Measurements from ENCODE around the gene DCAF8L1.
"Not testable (repeated sequence)": the region's sequence is repeated elsewhere in the genome, so short reads cannot be mapped to it uniquely, and the experiment has no call there.

DCAF8L1 gene

GRCh38 chrX:27981349-27981748 lies at the start of gene DCAF8L1:
Gene DCAF8L1, minus strand, starts transcription at chrX:27981449. Its CDS starts 115 bp downstream, at chrX:27981334.
- no peak for DNase-seq

- no peak for DNase-seq
These were observed 41.1 kb upstream of the DCAF8L1 start for GRCh38 chrX:28022371-28022770.

- no peak for DNase-seq
These were observed 35.6 kb upstream of the DCAF8L1 start for GRCh38 chrX:28016823-28017222.

- no peak for DNase-seq
These were observed 34.7 kb upstream of the DCAF8L1 start for GRCh38 chrX:28015993-28016392.

GRCh38 chrX:28010875-28011274 lies 29.6 kb upstream of the DCAF8L1 start:
- no peak for DNase-seq

- no peak for DNase-seq
These were observed 17.4 kb upstream of the DCAF8L1 start for GRCh38 chrX:27998666-27999065.

- no peak for DNase-seq
These were observed 16.4 kb upstream of the DCAF8L1 start for GRCh38 chrX:27997622-27998021.

GRCh38 chrX:27996132-27996531 lies 14.9 kb upstream of the DCAF8L1 start:
- no peak for DNase-seq

- DNase-seq = no peak
These were observed 14.4 kb upstream of the DCAF8L1 start for GRCh38 chrX:27995611-27996010.

- DNase-seq = no peak
These were observed 6.8 kb upstream of the DCAF8L1 start for GRCh38 chrX:27987862-27988646.

GRCh38 chrX:27976934-27977333 lies 4.3 kb downstream of the DCAF8L1 start:
- not testable (repeated sequence) for DNase-seq

GRCh38 chrX:27976284-27976683 lies 5.0 kb downstream of the DCAF8L1 start:
- no peak for DNase-seq

- DNase-seq = no peak
These were observed 12.4 kb downstream of the DCAF8L1 start for GRCh38 chrX:27968878-27969277.

- DNase-seq = no peak
These were observed 12.9 kb downstream of the DCAF8L1 start for GRCh38 chrX:27968352-27968751.

GRCh38 chrX:27966955-27967354 lies 14.3 kb downstream of the DCAF8L1 start:
- no peak for DNase-seq

- no peak for DNase-seq
These were observed 14.8 kb downstream of the DCAF8L1 start for GRCh38 chrX:27966492-27966891.

- DNase-seq = not testable (repeated sequence)
These were observed 15.9 kb downstream of the DCAF8L1 start for GRCh38 chrX:27965348-27965747.

- DNase-seq = no peak
These were observed 16.8 kb downstream of the DCAF8L1 start for GRCh38 chrX:27964432-27964831.

GRCh38 chrX:27960410-27960809 lies 20.8 kb downstream of the DCAF8L1 start:
- DNase-seq = not testable (repeated sequence)

GRCh38 chrX:27953171-27953570 lies 28.1 kb downstream of the DCAF8L1 start:
- no peak for DNase-seq

GRCh38 chrX:27933361-27933760 lies 47.9 kb downstream of the DCAF8L1 start:
- no peak for DNase-seq
